Measurements from ENCODE around the gene CRK.
A peak's percentile ranks its signal among the peaks of the same experiment; 100 is the strongest.
"Not testable (repeated sequence)": the region's sequence is repeated elsewhere in the genome, so short reads cannot be mapped to it uniquely, and the experiment has no call there.

Gene CRK

GRCh38 chr17:1420981-1421380 is 35.1 kb downstream of the CRK start:
- DNase-seq: no peak

- no peak for DNase-seq
These were observed 35.9 kb downstream of the CRK start for GRCh38 chr17:1420163-1420562.

- DNase-seq: not testable (repeated sequence)
These were observed 37.6 kb downstream of the CRK start for GRCh38 chr17:1418476-1418875.

- no peak for DNase-seq
These were observed 39.6 kb downstream of the CRK start for GRCh38 chr17:1416414-1416813.

GRCh38 chr17:1414634-1415033 is 41.4 kb downstream of the CRK start:
- no peak for DNase-seq

GRCh38 chr17:1414001-1414574 is 41.9 kb downstream of the CRK start:
- no peak for DNase-seq

GRCh38 chr17:1413281-1413791 is 42.7 kb downstream of the CRK start:
- DNase-seq: no peak

- no peak for DNase-seq
These were observed 43.6 kb downstream of the CRK start for GRCh38 chr17:1412185-1413110.

- no peak for DNase-seq
These were observed 53.8 kb downstream of the CRK start for GRCh38 chr17:1402262-1402586.

GRCh38 chr17:1399679-1400512 is 56.1 kb downstream of the CRK start, which contains the start of gene YWHAE:
Gene YWHAE, minus strand, starts transcription at chr17:1400222. Its CDS starts 112 bp downstream, at chr17:1400110.
- DNase-seq: peak; percentile 92 to 95

GRCh38 chr17:1398931-1399678 is 56.9 kb downstream of the CRK start:
- peak; percentile 29 to 36 for DNase-seq

GRCh38 chr17:1398028-1398427 is 58.0 kb downstream of the CRK start:
- no peak for DNase-seq

GRCh38 chr17:1395876-1396665 is 60.0 kb downstream of the CRK start:
- DNase-seq: not testable (repeated sequence)

GRCh38 chr17:1391577-1391976 is 64.5 kb downstream of the CRK start:
- no peak for DNase-seq

GRCh38 chr17:1390432-1391367 is 65.3 kb downstream of the CRK start:
- no peak for DNase-seq

GRCh38 chr17:1387490-1388227 is 68.4 kb downstream of the CRK start:
- DNase-seq: not testable (repeated sequence)

- not testable (repeated sequence) for DNase-seq
These were observed 69.3 kb downstream of the CRK start for GRCh38 chr17:1386675-1387190.

GRCh38 chr17:1386265-1386664 is 69.8 kb downstream of the CRK start:
- DNase-seq: no peak

- DNase-seq: no peak
These were observed 70.2 kb downstream of the CRK start for GRCh38 chr17:1385861-1386260.

Measured in CD4-positive, alpha-beta T cell treated with Interferon alpha-2 for 1 hour (primary cell).